Karpas-422 (cell line): ENCODE data around the gene WDR19. TPM values are rescaled to one million over a fixed set of nuclear protein-coding genes. Genes with fewer than 3 reads are reported as not detected.
"Not testable (repeated sequence)": the region's sequence is repeated elsewhere in the genome, so short reads cannot be mapped to it uniquely, and the experiment has no call there.

Source experiments
- DNase-seq: peaks from one replicate; pipeline ENCODE4 v3.0.0-alpha.2; 2015
- H2AFZ ChIP-seq: fragments of 200-600 bp; sonication (generic); 2 replicates; pipeline ENCODE4 v1.6.1; 2014; ENCODE audit warnings: antibody characterized with exemption, low read length, mixed read lengths
- H3K27ac ChIP-seq: fragments of 200-600 bp; sonication (generic); 2 replicates; pipeline ENCODE4 v1.5.1; 2014; ENCODE audit warnings: mild to moderate bottlenecking, low read length, moderate library complexity
- H3K27me3 ChIP-seq: fragments of 200-600 bp; sonication (generic); 2 replicates; pipeline ENCODE4 v1.6.1; 2014; ENCODE audit warnings: low read length, mixed read lengths
- H3K36me3 ChIP-seq: fragments of 200-600 bp; sonication (generic); 2 replicates; pipeline ENCODE4 v1.6.1; 2014; ENCODE audit warnings: low read length, mixed read lengths; ENCODE audit not compliant: insufficient read depth
- H3K4me1 ChIP-seq: fragments of 200-600 bp; sonication (generic); 2 replicates; pipeline ENCODE4 v1.6.1; 2014; ENCODE audit warnings: mild to moderate bottlenecking, low read length, mixed read lengths
- H3K4me2 ChIP-seq: fragments of 200-600 bp; sonication (generic); 2 replicates; pipeline ENCODE4 v1.6.1; 2014; ENCODE audit warnings: low read length, low read depth, mild to moderate bottlenecking; ENCODE audit not compliant: poor library complexity, severe bottlenecking
- H3K4me3 ChIP-seq: fragments of 200-600 bp; sonication (generic); 2 replicates; pipeline ENCODE4 v1.5.1; 2014; ENCODE audit warnings: mild to moderate bottlenecking, antibody characterized with exemption, low read length, mixed read lengths
- H3K79me2 ChIP-seq: fragments of 200-600 bp; sonication (generic); 2 replicates; pipeline ENCODE4 v1.6.1; 2014; ENCODE audit warnings: mild to moderate bottlenecking, low read length, mixed read lengths
- H3K9ac ChIP-seq: fragments of 200-600 bp; sonication (generic); 2 replicates; pipeline ENCODE4 v1.6.0; 2014; ENCODE audit warnings: low read length
- H3K9me2 ChIP-seq: fragments of 200-600 bp; sonication (generic), shearing (Covaris generic); replicated peaks from 2 replicates; pipeline ENCODE4 v1.6.0; 2014; ENCODE audit warnings: mild to moderate bottlenecking, low read length, moderate library complexity; ENCODE audit not compliant: insufficient read depth
- H3K9me3 ChIP-seq: fragments of 300-700, 200-600 bp; sonication (generic); 2 replicates; pipeline ENCODE4 v1.6.1; 2014; ENCODE audit warnings: low read length, mixed read lengths
- H4K20me1 ChIP-seq: fragments of 200-600 bp; sonication (generic); 2 replicates; pipeline ENCODE4 v1.6.1; 2014; ENCODE audit warnings: mild to moderate bottlenecking, antibody characterized with exemption, low read length, low read depth; ENCODE audit not compliant: insufficient read depth
- total RNA-seq: library from RNA; depleted of rRNA; stranded (reverse); fragments of >200 nt; shearing (Covaris generic); gene quantifications from 2 replicates; pipeline ENCODE4 v1.2.3, GENCODE V29; 2014; ENCODE audit warnings: low replicate concordance

The WDR19 gene
- total RNA-seq, 1 experiment from 2014 or later, result 160 TPM

- Histone ChIP-seq H3K9me2 (no peaks in the 10 kb centered on the region), H3K79me2 (no peaks in the 10 kb centered on the region), H2AFZ (no peak overlapping the region), H3K4me1 (no peaks in the 10 kb centered on the region), H3K4me2 (no peak overlapping the region), H3K9ac (no peak overlapping the region), H3K9me3 (no peaks in the 10 kb centered on the region), H3K36me3 (peaks cover 12% of the 10 kb centered on the region; the same call in 1 of the 2 replicates), H3K4me3 (no peak overlapping the region), H3K27me3 (no peaks in the 10 kb centered on the region), H3K27ac (no peak overlapping the region), H4K20me1 (no peaks in the 10 kb centered on the region)
- no peak for DNase-seq
These were observed 77.4 kb downstream of the WDR19 start for GRCh38 chr4:39259571-39260330.

GRCh38 chr4:39263895-39264294 is 81.6 kb downstream of the WDR19 start:
- H3K36me3 ChIP-seq, result 0 out of 2 replicates have a peak, but pooled peaks cover 12% of the 10 kb centered on the region
- H3K4me1 ChIP-seq, result no peaks in the 10 kb centered on the region
- no peak overlapping the region for H3K4me3 ChIP-seq
- no peaks in the 10 kb centered on the region for H3K9me2 ChIP-seq
- no peak overlapping the region for H2AFZ ChIP-seq
- no peaks in the 10 kb centered on the region for H4K20me1 ChIP-seq
- H3K9me3 ChIP-seq, result no peaks in the 10 kb centered on the region
- H3K27ac ChIP-seq, result no peak overlapping the region
- H3K4me2 ChIP-seq, result no peak overlapping the region
- H3K79me2 ChIP-seq, result no peaks in the 10 kb centered on the region
- H3K9ac ChIP-seq, result no peak overlapping the region
- no peak for DNase-seq
- no peaks in the 10 kb centered on the region for H3K27me3 ChIP-seq

- H3K9me2 ChIP-seq, result no peaks in the 10 kb centered on the region
- H3K27ac ChIP-seq, result no peak overlapping the region
- H3K9ac ChIP-seq, result no peak overlapping the region
- H2AFZ ChIP-seq, result no peak overlapping the region
- DNase-seq, result no peak
- H3K79me2 ChIP-seq, result no peaks in the 10 kb centered on the region
- H3K36me3 ChIP-seq, result peaks cover 22% of the 10 kb centered on the region
- H3K9me3 ChIP-seq, result no peaks in the 10 kb centered on the region
- H3K4me2 ChIP-seq, result no peak overlapping the region
- H3K27me3 ChIP-seq, result no peaks in the 10 kb centered on the region
- no peaks in the 10 kb centered on the region for H3K4me1 ChIP-seq
- H4K20me1 ChIP-seq, result no peaks in the 10 kb centered on the region
- H3K4me3 ChIP-seq, result no peak overlapping the region
These were observed 92.2 kb downstream of the WDR19 start for GRCh38 chr4:39274503-39274902.

DNA sequence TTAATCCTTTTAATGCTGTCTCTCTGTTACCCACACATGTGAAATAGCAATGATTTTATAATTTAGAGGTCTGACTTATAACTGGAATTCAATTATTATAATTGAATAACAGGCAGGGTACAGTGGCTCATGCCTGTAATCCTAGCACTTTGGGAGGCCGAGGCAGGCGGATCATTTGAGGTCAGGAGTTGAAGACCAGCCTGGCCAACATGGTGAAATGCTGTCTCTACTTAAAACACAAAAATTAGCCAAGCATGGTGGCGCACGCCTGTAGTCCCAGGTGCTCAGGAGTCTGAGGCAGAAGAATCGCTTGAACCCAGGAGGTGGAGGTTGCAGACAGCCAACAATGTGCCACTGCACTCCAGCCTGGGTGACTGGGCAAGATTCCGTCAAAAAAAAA is 95.3 kb downstream of the WDR19 start:
- not testable (repeated sequence) for H3K9ac ChIP-seq, H2AFZ ChIP-seq, H3K4me1 ChIP-seq, DNase-seq, H3K4me2 ChIP-seq, H3K27ac ChIP-seq, H3K79me2 ChIP-seq, H3K9me3 ChIP-seq, H3K9me2 ChIP-seq, H4K20me1 ChIP-seq, H3K4me3 ChIP-seq, H3K27me3 ChIP-seq
- peaks cover 28% of the 10 kb centered on the region for H3K36me3 ChIP-seq

GRCh38 chr4:39278476-39278875 is 96.1 kb downstream of the WDR19 start:
- Histone ChIP-seq H3K79me2 (no peaks in the 10 kb centered on the region), H4K20me1 (no peaks in the 10 kb centered on the region), H3K9ac (no peak overlapping the region), H3K27ac (no peak overlapping the region), H3K36me3 (peaks cover 32% of the 10 kb centered on the region), H3K4me2 (no peak overlapping the region), H3K9me3 (no peaks in the 10 kb centered on the region), H3K4me3 (no peak overlapping the region), H3K27me3 (no peaks in the 10 kb centered on the region), H2AFZ (no peak overlapping the region), H3K9me2 (no peaks in the 10 kb centered on the region), H3K4me1 (no peaks in the 10 kb centered on the region)
- DNase-seq, result no peak

DNA sequence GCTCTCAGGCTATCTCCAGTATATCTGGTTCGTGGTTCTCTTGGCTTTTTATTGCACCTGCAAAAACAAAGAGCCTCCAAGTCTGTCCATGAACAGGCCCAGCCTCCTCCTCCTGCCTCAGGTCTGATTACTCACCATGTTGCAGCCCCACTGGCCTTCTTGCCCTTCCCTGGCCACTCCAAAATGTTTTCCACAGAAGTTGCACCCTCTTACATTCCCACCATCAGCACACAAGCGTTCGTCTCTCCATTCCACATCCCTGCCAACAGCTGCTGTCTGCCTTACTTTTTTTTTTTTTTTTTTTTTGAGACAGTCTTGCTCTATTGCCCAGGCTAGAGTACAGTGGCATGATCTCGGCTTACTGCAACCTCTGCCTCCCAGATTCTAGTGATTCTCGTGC is 97.1 kb downstream of the WDR19 start:
- Histone ChIP-seq H3K27ac (no peak overlapping the region), H3K4me3 (no peak overlapping the region), H3K79me2 (no peaks in the 10 kb centered on the region), H2AFZ (no peak overlapping the region), H3K9me3 (no peaks in the 10 kb centered on the region), H3K9ac (no peak overlapping the region), H3K27me3 (no peaks in the 10 kb centered on the region), H4K20me1 (no peaks in the 10 kb centered on the region), H3K4me2 (no peak overlapping the region), H3K4me1 (no peaks in the 10 kb centered on the region), H3K36me3 (peaks cover 38% of the 10 kb centered on the region), H3K9me2 (no peaks in the 10 kb centered on the region)
- no peak for DNase-seq

GRCh38 chr4:39280770-39281169 is 98.4 kb downstream of the WDR19 start:
- H3K27ac ChIP-seq, result no peak overlapping the region
- no peaks in the 10 kb centered on the region for H3K9me2 ChIP-seq
- H3K9me3 ChIP-seq, result no peaks in the 10 kb centered on the region
- H2AFZ ChIP-seq, result no peak overlapping the region
- no peak overlapping the region for H3K4me2 ChIP-seq
- no peaks in the 10 kb centered on the region for H3K4me1 ChIP-seq
- no peak overlapping the region for H3K9ac ChIP-seq
- H4K20me1 ChIP-seq, result no peaks in the 10 kb centered on the region
- H3K27me3 ChIP-seq, result no peaks in the 10 kb centered on the region
- H3K4me3 ChIP-seq, result no peak overlapping the region
- no peak for DNase-seq
- peaks cover 43% of the 10 kb centered on the region for H3K36me3 ChIP-seq
- H3K79me2 ChIP-seq, result no peaks in the 10 kb centered on the region

- no peak for DNase-seq
- no peaks in the 10 kb centered on the region for H3K79me2 ChIP-seq
- H3K9me2 ChIP-seq, result no peaks in the 10 kb centered on the region
- peaks cover 69% of the 10 kb centered on the region for H3K36me3 ChIP-seq
- no peaks in the 10 kb centered on the region for H3K4me1 ChIP-seq
- H3K4me2 ChIP-seq, result no peak overlapping the region
- no peaks in the 10 kb centered on the region for H4K20me1 ChIP-seq
- H3K9ac ChIP-seq, result no peak overlapping the region
- H2AFZ ChIP-seq, result no peak overlapping the region
- H3K27me3 ChIP-seq, result no peaks in the 10 kb centered on the region
- H3K27ac ChIP-seq, result no peak overlapping the region
- no peak overlapping the region for H3K4me3 ChIP-seq
- no peaks in the 10 kb centered on the region for H3K9me3 ChIP-seq
These were observed 102.9 kb downstream of the WDR19 start for GRCh38 chr4:39285111-39285795.
